Esophagus squamous epithelium (tissue), 5 donors: ENCODE measurements around the gene TNRC6B. TPM values are rescaled to one million over a fixed set of nuclear protein-coding genes. Genes with fewer than 3 reads are reported as not detected.
A peak's percentile ranks its signal among the peaks of the same experiment; 100 is the strongest.

Experiments used
- DNase-seq: peaks from one replicate; lab custom pipeline; 2025; lab: John Stamatoyannopoulos, UW
- H3K27ac ChIP-seq, 4 donors: fragments of 200-600 bp; sonication (generic); one replicate each; pipeline ENCODE4 v1.5.1; 2016 to 2019; ENCODE audit warnings: mild to moderate bottlenecking in 1 of 4
- H3K27me3 ChIP-seq, 4 donors: fragments of 200-600 bp; sonication (generic); 1 replicate in 3 of 4; 2 replicates in 1 of 4; pipeline versions ENCODE4 v1.5.1 to v1.6.0; 2017 to 2021; ENCODE audit warnings: antibody characterized with exemption in 1 of 4
- H3K36me3 ChIP-seq, 3 donors: fragments of 200-600 bp; sonication (generic); one replicate each; pipeline ENCODE4 v1.5.1; 2016 to 2019
- H3K4me1 ChIP-seq, 3 donors: fragments of 200-600 bp; sonication (generic); one replicate each; pipeline ENCODE4 v1.5.1; 2017 to 2019
- H3K4me3 ChIP-seq, 4 donors: fragments of 200-600 bp; sonication (generic); 1 replicate in 3 of 4; 2 replicates in 1 of 4; pipeline ENCODE4 v1.5.1; 2016 to 2019; ENCODE audit warnings: mild to moderate bottlenecking in 2 of 4, moderate library complexity in 1 of 4
- H3K9me3 ChIP-seq, 3 donors: fragments of 200-600 bp; sonication (generic); one replicate each; pipeline ENCODE4 v1.5.1; 2016 to 2019
- CTCF ChIP-seq, 6 experiments: fragments of 450-650 bp in 4 of 6; fragments of 200-600 bp in 2 of 6; sonication (generic) in 2 of 6; IDR thresholded peaks; one replicate each; pipeline ENCODE4 v1.5.1; 2016 to 2019; ENCODE audit warnings: antibody characterized with exemption in 6 of 6, mild to moderate bottlenecking in 4 of 6, moderate library complexity in 4 of 6
- POLR2A ChIP-seq, 4 donors: fragments of 450-650 bp; IDR thresholded peaks; one replicate each; pipeline ENCODE4 v1.6.1; 2017; ENCODE audit warnings: antibody characterized with exemption in 4 of 4, mild to moderate bottlenecking in 4 of 4, moderate library complexity in 3 of 4
- WGBS, 2 donors: methylation state at CpG; one replicate each; pipeline ENCODE4 v1.1.5; 2018; 5-methylcytosine and 5-hydroxymethylcytosine counted together
- intact Hi-C: fragments of 100-400 bp; cut with DNase I; formaldehyde crosslinking; loops from one replicate; pipeline ENCODE4 v1.15.0; 2022
- total RNA-seq, 4 donors: library from RNA; depleted of rRNA; stranded (reverse); fragments of >200 nt; gene quantifications; one replicate each; pipeline ENCODE4 v1.1.0, GENCODE V29; 2016
- donor health status: DM: yes; HTN: yes; CAD: no.

TNRC6B gene
- total RNA-seq, 4 donors from 2014 or later: 20.7 to 36.5 (median 26.9) TPM

- no peaks in the 10 kb centered on the region for H3K9me3 ChIP-seq
- H3K36me3 ChIP-seq: peaks cover 0 to 41% (median 20%) of the 10 kb centered on the region in 3 donors
- peaks cover 15 to 36% (median 20%) of the 10 kb centered on the region in 3 donors for H3K4me1 ChIP-seq
- TF ChIP-seq CTCF (IDR thresholded peaks at IDR 0.05): no peak
- TF ChIP-seq POLR2A (IDR thresholded peaks at IDR 0.05): no peak
- DNase-seq: no peak
- H3K27me3 ChIP-seq: no peaks in the 10 kb centered on the region
- H3K4me3 ChIP-seq: peak overlapping the region; percentile 50 to 85 (median 66)
- intact Hi-C loops: loop anchor here (5.0 to 10.0 kb wide), 2 partner anchors 305 to 802 kb away; no protein-coding TSS in a partner anchor
- WGBS, 2 donors: 11 to 12% methylated on average over 10 of the region's 10 CpGs
- peak overlapping the region; percentile 79 to 92 (median 87) for H3K27ac ChIP-seq
Measured at GRCh38 chr22:40347300-40347699, 169.6 kb downstream of the TNRC6B start.

- Histone ChIP-seq H3K27me3 (no peaks in the 10 kb centered on the region), H3K27ac (peak overlapping the region in 2 of 4 donors; percentile 88 to 92), H3K4me1 (peaks cover 15 to 36% (median 20%) of the 10 kb centered on the region in 3 donors), H3K4me3 (peak overlapping the region in 1 of 4 donors; percentile 73), H3K36me3 (peaks cover 0 to 49% (median 20%) of the 10 kb centered on the region in 3 donors), H3K9me3 (no peaks in the 10 kb centered on the region)
- DNase-seq: no peak
- peak; percentile 39 to 76 (median 71) for TF ChIP-seq CTCF (IDR thresholded peaks at IDR 0.05)
- no peak for TF ChIP-seq POLR2A (IDR thresholded peaks at IDR 0.05)
- WGBS, 2 donors: 54 to 57% methylated on average over 10 of the region's 10 CpGs
- intact Hi-C loops: loop anchor here (5.0 to 10.0 kb wide), 2 partner anchors 306 to 803 kb away; no protein-coding TSS in a partner anchor
Measured at GRCh38 chr22:40348025-40348658, 170.4 kb downstream of the TNRC6B start.

DNA sequence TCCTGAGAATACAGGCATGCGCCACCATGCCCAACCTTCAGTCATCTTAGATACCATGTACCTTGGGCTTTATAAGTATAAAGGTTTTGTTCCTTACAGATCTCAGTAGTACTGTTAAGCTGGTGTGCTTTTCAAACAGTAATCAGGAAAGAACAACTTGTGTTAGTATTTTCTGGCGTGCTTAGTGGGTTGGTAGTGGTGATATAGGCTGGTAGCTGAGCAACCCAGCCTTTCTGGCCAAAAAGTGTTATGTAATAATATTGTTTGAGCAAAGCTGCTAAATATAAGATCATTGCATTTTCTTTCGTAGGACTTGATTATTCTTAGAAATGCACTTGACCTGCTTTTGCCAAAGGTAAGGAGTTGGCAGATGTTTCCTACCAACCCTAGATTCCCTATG, 175.0 kb downstream of the TNRC6B start:
- TF ChIP-seq CTCF (IDR thresholded peaks at IDR 0.05): no peak
- no peak for TF ChIP-seq POLR2A (IDR thresholded peaks at IDR 0.05)
- WGBS, 2 donors: 80 to 85% methylated on average over 3 of the region's 3 CpGs
- Histone ChIP-seq H3K27ac (no peak overlapping the region), H3K36me3 (peaks cover 1 to 96% (median 24%) of the 10 kb centered on the region in 3 donors), H3K27me3 (no peaks in the 10 kb centered on the region), H3K9me3 (no peaks in the 10 kb centered on the region), H3K4me3 (no peak overlapping the region), H3K4me1 (peaks cover 5 to 14% (median 8%) of the 10 kb centered on the region in 3 donors)
- intact Hi-C loops: no loop called here
- DNase-seq: no peak

DNA sequence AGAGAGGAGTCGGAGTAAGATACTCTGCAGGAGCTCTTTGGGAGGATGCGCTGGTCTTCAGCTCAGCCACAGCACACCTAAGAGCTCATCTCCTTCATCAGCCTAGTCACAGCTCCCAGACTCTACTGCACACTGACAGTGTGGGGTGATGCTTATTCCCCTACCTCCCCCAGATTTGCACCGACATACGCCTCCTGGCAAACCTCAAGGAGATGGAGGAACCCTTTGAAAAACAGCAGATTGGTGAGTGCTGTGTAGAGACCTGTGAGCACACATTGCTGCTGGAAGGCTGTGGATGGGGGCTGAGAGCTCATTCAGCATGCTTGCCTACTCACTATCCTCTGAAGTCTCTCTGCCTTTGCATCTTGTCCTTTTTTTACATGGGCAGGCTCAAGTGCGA, 183.4 kb downstream of the TNRC6B start:
- intact Hi-C loops: no loop called here
- 94% methylated on average over 3 of the region's 5 CpGs for WGBS, 2 donors
- Histone ChIP-seq H3K36me3 (peaks cover 49 to 100% (median 65%) of the 10 kb centered on the region in 3 donors), H3K27me3 (no peaks in the 10 kb centered on the region), H3K4me1 (no peaks in the 10 kb centered on the region), H3K4me3 (no peak overlapping the region), H3K27ac (no peak overlapping the region), H3K9me3 (no peaks in the 10 kb centered on the region)
- no peak for DNase-seq
- no peak for TF ChIP-seq CTCF (IDR thresholded peaks at IDR 0.05)
- TF ChIP-seq POLR2A (IDR thresholded peaks at IDR 0.05): no peak

- Histone ChIP-seq H3K9me3 (no peaks in the 10 kb centered on the region), H3K4me3 (no peak overlapping the region), H3K27ac (no peak overlapping the region), H3K4me1 (peaks cover 0 to 11% (median 0%) of the 10 kb centered on the region in 3 donors), H3K36me3 (peaks cover 44 to 100% (median 65%) of the 10 kb centered on the region in 3 donors), H3K27me3 (no peaks in the 10 kb centered on the region)
- intact Hi-C loops: no loop called here
- WGBS, 2 donors: 91 to 95% methylated on average over 3 of the region's 3 CpGs
- TF ChIP-seq POLR2A (IDR thresholded peaks at IDR 0.05) (no peak), CTCF (IDR thresholded peaks at IDR 0.05) (no peak)
- no peak for DNase-seq
Measured at GRCh38 chr22:40363059-40363458, 185.3 kb downstream of the TNRC6B start.
